CD4-positive, alpha-beta T cell treated with Interleukin-4 for 1 hour (primary cell): ENCODE data around the gene LRP4.
A peak's percentile ranks its signal among the peaks of the same experiment; 100 is the strongest.
"Not testable (repeated sequence)": the region's sequence is repeated elsewhere in the genome, so short reads cannot be mapped to it uniquely, and the experiment has no call there.

Source experiments
- DNase-seq, 2 donors: peaks; one replicate each; pipeline ENCODE4 v3.0.0-alpha.2; 2020 to 2022

Gene LRP4, protein sequence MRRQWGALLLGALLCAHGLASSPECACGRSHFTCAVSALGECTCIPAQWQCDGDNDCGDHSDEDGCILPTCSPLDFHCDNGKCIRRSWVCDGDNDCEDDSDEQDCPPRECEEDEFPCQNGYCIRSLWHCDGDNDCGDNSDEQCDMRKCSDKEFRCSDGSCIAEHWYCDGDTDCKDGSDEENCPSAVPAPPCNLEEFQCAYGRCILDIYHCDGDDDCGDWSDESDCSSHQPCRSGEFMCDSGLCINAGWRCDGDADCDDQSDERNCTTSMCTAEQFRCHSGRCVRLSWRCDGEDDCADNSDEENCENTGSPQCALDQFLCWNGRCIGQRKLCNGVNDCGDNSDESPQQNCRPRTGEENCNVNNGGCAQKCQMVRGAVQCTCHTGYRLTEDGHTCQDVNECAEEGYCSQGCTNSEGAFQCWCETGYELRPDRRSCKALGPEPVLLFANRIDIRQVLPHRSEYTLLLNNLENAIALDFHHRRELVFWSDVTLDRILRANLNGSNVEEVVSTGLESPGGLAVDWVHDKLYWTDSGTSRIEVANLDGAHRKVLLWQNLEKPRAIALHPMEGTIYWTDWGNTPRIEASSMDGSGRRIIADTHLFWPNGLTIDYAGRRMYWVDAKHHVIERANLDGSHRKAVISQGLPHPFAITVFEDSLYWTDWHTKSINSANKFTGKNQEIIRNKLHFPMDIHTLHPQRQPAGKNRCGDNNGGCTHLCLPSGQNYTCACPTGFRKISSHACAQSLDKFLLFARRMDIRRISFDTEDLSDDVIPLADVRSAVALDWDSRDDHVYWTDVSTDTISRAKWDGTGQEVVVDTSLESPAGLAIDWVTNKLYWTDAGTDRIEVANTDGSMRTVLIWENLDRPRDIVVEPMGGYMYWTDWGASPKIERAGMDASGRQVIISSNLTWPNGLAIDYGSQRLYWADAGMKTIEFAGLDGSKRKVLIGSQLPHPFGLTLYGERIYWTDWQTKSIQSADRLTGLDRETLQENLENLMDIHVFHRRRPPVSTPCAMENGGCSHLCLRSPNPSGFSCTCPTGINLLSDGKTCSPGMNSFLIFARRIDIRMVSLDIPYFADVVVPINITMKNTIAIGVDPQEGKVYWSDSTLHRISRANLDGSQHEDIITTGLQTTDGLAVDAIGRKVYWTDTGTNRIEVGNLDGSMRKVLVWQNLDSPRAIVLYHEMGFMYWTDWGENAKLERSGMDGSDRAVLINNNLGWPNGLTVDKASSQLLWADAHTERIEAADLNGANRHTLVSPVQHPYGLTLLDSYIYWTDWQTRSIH (N-terminal part only)

DNA sequence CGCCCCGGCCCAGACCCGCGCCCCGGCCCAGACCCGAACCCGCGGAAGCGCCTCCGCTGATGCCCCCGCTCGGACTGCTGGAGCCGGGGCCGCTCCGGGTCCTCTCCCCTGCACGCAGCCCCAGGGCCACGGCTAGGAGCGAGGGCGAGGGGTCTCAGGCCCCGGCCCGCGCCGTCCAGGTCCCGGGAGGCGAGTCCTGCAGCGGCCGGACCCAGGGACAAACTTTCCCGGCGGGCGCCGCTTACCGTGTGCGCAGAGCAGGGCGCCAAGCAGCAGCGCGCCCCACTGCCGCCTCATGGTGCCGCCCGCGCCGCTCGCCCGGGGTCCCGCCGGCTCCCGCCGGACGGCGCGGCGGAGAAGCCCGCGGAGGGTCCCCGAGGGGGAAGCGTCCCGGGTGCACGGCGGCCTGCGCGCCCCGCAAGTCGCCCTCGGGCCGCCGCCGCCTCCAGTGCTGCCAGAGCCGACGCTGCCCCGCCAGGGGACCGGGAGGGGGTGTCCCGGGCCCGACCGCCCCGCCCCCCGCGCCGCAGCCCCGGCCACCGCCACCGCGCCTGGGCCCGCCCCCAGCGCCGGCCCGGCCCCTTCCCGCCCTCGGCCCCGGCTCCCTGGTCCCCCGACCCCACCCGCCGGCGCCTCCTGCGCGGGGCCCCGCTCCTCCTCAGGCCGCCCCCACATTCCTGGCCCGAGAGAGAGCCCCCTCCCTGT is at the start of gene LRP4:
LRP4 (minus strand) TSS at position 468 of the 705 bp plus-strand sequence; CDS start at position 297, 171 bp downstream.
- peak; percentile 16 to 29 for DNase-seq

DNA sequence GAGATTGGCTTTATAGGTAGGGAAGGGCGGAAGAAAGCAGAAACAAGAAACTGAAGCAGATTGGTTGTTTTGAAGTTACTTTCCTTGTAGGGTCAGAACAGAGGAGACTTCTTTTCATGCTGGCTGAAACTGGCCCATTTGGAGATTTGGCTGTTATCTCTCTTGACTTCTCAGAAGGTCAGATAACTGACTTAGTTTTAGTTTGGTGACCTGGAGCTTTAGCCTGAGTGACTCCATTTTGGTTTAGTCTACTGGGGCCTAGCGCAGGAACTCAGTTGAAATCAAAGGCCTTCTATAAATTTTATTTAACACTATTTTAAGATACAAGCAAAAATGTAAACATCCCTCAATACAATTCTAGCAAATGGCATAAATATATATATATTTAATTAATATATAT is 49.6 kb upstream of the LRP4 start:
- DNase-seq: no peak

DNA sequence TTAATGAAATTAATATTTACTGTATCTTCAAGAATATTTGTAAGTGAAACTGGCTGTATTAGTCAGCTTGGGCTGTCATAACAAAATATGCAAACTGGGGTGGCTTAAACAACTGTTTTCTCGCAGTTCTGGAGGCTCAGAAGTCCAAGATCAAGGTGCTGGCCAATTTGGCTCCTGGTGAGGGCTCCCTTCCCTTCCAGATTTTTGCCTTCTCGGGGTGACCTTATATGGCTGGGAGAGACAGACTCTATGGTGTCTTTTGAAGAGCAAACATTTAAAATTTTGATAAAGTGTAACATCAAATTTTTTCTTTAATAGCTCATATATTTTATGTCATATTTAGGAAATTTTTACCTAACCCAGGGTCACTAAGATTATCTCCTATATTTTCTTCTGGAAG is 48.4 kb upstream of the LRP4 start:
- DNase-seq: no peak

DNA sequence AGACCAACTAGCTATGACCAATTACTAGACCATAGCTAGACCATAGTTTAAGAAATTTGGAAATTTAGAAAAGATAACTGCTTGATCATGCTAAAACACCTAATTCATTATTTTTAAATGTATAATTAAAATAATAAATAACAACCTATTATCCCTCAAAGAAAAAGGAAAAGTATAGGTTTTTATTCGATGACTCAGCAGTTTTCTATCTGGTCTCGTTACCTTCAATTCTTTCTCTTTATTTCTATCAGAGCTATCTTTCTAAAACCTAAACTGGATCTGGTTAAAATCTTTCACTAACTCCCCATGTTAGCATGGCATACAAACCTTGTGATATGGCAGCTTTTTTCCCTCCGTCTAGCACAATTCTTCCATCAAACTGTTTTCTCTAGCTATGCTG is 45.5 kb upstream of the LRP4 start:
- no peak for DNase-seq

DNA sequence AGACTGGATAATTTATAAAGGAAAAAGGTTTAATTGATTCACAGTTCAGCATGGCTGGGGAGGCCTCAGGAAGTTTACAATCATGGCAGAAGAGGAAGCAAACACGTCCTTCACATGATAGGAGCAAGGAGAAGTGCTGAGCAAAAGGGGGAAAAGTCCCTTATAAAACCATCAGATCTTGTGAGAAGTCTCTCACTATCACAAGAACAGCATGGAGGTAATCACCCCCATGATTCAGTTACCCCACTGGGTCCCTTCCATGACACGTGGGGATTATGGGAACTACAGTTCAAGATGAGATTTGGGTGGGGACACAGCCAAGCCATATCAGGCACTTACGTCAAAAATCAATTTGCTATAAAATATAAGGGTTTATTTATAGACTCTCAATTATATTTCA is 43.5 kb upstream of the LRP4 start:
- not testable (repeated sequence) for DNase-seq

DNA sequence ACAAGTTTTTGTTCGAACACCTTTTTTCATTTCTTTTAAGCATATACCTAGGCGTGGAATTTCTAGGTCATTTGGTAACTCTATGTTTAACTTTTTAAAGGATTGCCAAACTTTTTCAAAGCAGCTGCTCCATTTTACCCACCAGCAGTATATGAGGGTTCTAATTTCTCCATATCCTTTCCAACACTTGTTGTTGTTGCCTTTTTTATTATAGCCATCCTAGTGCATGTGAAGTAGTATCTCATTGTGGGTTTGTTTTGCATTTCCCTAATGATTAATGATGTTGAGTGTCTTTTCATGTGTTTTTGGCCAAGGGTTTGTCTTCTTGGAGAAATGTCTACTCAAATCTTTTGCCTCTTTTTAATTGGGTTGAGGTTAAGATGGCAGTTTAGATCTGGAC is 42.7 kb upstream of the LRP4 start:
- no peak for DNase-seq

DNA sequence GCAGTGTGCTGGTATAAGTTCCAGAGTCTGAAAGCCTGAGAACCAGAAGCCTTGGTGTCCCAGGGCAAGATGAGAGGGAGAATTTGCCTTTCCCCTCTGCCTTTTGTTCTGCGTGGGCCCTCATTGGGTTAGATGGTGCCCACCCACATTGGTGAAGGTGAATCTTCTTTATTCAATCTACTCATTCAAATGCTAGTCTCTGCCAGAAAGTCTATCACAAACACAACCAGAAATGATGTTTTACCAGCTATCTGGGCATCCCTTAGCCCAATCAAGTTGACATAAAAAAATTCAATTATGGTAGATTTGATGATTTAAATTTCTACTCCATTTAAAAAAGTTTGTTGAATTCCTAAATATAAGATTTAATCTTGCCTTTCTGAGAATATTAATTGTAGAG is 40.4 kb upstream of the LRP4 start:
- no peak for DNase-seq

DNA sequence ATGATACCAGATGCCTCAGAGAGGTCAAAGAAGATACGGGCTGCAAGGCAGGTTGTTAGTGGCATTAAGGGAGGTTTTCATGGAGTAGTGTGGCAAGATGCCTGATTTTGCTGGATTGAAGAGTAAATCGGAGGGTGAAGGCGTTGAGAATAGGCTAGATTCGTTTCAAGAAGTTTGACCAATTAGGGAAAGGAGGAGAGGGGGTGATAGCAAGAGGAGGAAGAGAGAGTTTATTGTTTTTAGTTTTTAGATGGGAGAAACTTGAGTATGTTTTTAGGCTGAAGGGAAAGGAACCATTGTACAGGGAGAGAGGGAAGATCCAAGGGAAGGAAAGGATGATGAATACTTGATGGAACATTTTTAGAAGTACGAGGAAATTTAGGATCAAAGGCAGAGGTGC is 34.7 kb upstream of the LRP4 start:
- DNase-seq: no peak

DNA sequence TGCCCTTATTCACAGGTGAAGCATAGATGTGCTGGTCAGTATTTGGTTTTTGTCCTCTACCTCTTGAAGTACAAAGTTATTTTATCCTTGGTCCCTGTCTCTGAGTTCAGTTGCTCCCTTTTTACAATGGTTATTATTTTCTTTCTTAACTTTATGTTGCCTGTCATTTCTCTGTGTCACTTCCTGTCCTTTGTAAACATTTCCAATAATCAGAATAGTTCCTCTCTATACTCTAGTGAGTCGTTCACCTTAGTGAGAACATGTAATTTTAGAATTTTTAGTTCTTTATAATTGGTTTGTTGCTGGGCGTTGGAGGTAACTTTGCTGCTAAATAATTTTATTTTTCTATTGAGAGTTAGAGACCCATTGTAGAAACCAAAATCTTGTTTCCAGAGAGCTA is 34.2 kb upstream of the LRP4 start:
- no peak for DNase-seq

DNA sequence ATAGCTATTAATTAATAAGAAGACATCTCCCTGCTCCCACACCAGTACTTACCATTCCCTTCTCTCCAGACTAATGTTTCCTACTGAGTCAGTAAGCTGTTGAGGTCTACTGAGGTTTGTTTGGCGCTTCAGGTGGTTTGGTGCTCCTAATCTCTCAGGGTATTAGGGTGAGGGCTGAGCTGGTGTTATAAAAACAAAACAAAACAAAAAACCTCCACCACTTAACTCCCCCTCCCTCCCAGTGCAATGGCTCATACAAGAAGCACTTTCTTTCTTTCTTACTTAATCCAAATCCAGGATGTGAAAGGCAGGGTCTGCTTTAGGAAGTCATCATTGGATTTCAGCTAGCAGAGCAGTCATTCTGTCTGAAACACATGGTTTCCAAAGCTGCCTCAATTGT is 33.5 kb upstream of the LRP4 start:
- no peak for DNase-seq

DNA sequence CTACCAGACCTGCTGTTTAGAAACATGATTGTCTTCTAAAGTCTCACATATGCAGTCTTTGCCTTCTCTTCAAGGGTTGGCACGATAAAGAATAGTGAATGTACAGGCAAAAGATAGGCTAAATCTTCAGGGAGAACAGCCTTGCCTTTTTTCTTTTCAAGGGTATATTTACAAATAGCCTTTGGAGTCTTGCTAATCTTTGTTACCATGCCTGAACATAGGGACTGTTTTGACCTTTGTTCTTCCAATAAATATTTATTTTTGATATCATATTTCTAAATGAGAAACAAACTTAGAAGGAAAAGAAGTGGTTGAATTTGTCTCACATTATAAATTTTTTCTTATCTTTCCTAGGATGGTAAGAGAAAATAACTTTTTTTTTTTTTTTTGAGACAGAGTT is 30.9 kb upstream of the LRP4 start:
- no peak for DNase-seq

DNA sequence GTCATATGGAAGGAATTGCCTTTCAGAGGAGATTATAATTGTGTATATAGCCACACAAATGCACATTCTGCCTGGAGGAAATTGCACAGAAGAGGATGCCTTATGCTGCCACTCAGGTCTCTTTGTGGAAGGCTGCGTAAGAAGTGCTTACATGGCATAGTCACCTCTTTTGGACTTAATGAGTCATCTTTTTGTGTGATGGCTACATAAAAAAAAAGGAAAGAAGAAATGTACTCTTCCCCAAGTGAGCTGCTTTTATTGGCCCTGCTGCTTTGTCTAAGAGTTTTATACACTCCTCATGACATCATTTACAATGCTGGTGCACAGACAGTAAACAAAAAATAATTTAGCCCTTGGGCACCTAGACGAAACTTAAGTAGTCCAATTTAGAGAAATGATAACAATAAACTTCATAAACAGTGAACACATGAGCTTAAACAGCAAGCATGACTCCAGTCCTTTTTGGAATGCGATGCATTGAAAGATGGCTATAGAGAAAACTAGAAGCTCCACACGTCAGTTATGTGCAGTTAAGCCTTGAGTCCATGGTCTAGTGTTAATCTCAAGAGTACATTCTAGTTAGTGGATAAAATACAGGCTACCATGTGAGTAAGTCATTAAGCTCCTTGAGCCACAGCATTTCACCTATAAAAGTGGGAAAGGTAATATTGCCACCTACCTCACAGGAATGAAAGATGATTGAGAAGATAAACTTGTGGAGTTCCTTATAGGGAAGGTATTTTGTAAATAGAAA is 30.2 kb upstream of the LRP4 start:
- no peak for DNase-seq

DNA sequence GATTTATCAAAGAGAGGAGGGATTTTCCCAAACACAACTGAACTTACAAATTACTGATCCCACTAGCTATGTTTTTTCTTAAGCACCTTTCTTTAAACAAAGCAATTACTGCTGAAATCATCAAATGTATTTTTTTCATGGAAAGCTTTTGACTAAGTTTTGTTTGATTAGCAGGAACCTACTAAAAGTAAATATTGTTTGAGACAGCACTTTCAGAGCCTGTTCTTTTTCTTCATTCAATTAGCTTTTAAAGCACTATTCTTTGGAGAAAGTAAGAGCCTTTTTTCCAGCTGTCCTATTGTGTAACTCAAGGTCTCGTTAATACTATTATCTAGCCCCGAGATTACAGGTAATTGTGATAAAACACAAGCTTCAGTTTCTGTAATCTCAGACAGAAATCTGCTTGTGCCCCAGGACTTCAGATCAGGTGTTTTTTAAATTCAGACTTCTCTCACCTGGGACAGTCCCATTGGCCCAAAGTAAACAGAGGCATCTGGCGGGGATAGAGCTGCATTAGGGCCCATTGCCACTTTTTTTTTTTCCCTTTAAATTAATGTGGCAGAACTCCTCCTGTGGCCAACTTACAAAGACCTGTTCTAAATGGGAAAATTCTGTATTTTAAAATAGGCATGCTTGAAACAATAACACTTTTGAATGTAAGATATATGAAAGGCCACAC is 29.2 kb upstream of the LRP4 start:
- DNase-seq: no peak

DNA sequence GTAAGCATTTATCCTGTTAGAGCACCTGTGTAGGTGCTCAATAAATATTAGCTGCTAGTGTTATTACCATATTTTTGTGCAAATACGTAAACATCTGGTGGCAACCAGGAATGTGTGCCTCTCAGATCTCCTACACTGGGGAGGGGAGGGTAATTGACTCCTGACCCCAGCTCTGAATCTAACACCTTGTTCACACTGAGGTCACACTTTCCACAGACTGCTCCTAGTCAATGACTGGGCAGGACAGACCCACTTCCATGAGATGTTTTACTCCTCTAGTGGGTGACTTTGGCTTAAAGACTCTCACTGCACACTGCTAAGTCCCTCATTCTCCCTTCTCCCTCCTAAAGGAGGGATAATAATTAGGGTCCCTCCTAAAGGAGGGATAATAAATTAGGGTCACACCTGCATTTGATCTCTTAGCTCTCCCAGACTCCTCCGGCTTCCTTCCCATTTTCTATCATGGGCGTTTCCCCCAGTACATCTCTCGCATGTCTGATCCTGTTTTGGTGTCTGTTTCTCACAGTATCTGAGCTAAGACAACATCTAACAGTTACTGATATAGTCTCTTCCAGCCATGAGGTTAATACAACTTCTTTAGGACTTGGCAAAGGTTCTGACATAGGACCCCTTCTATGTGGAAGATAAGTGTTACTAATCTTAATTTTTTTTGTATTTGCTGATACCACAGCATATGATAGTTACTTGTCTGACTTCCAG is 26.2 kb upstream of the LRP4 start:
- DNase-seq: no peak

DNA sequence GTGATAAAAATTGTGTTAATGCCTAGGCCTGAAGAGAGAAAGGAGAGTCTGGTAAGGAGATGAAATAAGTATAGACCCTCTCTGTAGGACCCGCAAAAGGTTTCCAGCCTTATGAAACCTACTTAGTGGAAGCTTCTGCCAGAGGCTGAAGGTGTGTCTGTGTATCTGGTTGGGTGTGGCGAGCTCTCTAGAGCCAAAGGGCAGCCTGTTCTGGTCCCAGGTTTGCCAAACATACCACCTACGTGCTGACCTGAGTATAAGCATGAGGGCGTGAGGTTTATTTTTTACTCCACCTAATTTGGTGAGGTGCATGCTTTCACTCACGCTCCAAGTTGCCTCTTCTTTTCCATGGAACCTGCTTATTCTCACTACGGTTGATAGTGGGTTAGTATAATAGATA is 23.8 kb upstream of the LRP4 start:
- no peak for DNase-seq

DNA sequence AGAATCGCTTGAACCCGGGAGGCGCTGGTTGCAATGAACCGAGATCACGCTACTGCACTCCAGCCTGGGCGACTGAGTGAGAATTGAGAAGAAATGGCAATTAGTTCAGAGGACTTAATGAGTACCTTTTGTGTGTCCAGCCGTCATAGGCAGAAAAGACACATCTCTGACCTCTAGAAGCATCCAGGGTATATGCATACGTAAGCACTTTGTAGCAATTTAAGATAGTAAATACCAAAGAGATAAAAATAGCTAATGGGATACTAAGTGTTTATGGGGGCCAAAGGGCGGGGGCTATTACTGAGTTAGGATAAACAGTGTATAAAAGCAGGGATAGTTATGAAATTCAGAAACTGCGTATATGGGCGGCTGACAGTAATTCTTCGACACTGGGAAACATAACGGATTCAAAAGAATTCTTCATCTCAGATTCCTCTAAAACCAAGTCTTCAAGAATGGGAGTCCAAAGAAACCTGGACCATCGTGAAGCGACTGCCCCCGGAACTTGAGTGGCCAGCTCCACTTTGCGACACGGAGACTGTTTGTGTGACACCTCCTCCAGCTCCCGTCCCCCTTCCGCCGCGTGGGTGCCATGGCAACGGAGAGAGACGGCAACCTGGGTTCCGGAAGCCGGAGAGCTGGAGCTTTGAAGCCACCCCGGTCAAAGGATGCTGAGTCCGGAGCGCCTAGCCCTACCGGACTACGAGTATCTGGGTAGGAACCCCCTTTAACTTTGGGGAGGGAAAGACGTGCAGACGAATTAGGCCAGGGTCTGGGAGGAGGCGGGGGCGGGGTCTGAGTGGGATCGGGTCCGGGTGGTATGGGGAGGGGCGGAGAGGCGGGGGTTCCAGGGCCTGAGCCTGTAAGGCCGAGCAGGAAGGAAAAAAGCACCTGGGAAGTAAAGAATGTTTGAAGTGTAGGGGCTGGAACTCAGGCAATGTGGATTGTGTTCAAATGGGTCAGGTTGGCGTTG is 18.1 kb upstream of the LRP4 start, which contains the start of gene CSTPP1:
CSTPP1 (plus strand) TSS at position 624 of the 973 bp plus-strand sequence; CDS start at position 669, 45 bp downstream.
- DNase-seq: peak; percentile 91 to 92

DNA sequence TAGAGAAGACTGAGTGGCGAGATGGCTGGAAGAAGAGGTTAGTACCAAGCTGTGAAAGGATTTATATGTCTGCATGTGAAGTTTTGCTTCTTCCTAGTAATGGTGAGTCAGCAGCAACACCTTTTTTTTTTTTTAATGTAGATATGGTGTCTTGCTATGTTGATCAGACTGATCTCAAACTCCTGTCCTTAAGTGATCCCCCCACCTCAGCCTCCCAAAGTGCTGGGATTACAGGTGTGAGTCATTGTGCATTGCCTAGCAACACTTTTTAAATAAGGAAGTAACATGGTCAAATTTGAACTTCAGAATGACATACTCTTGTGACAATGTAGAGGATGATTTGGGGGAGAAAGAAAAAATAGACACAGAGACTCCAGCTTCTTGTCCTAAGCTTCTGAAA is 11.7 kb upstream of the LRP4 start:
- DNase-seq: no peak

DNA sequence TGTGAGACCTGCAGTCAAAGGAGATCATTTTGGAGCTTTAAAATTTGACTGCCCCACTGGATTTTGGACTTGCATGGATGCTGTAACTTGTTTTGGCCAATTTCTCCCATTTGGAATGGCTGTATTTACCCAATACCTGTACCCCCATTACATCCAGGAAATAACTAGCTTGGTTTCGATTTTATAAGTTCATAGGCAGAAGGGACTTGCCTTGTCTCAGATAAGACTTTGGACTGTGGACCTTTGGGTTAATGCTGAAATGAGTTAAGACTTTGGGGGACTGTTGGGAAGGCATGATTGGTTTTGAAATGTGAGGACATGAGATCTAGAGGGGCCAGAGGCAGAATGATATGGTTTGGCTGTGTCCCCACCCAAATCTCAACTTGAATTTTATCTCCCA is 10.4 kb upstream of the LRP4 start:
- not testable (repeated sequence) for DNase-seq

DNA sequence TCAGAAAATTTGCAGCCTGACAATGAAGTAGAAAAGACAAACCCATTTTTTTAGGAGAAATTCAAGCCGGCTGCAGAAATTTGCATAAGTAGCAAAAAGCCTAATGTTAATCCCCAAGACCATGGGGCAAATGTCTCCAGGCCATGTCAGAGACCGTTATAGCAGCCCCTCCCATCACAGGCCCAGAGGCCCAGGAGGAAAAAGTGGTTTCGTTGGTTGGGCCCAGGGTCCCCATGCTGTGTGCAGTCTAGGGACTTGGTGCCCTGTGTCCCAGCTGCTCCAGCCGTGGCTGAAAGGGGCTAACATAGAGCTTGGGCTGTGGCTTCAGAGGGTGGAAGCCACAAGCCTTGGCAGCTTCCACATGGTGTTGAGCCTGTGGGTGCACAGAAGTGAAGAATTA is 9.6 kb upstream of the LRP4 start:
- DNase-seq: not testable (repeated sequence)
